ENCODE measurements around the gene C12orf50. TPM values are rescaled to one million over a fixed set of nuclear protein-coding genes. Genes with fewer than 3 reads are reported as not detected.

C12orf50 gene
- total and polyA plus RNA-seq, 2 experiments from 2014 or later = not detected

- Histone ChIP-seq H3K36me3 (replicated peaks; ENCODE audit: insufficient read depth, low read depth) (no peaks in the 10 kb centered on the region), H3K27ac (no peak overlapping the region), H3K4me1 (ENCODE audit: insufficient read depth) (no peaks in the 10 kb centered on the region), H3K79me2 (no peaks in the 10 kb centered on the region), H3K9me2 (replicated peaks; ENCODE audit: insufficient read depth) (no peaks in the 10 kb centered on the region), H3K4me3 (no peak overlapping the region), H3K27me3 (no peaks in the 10 kb centered on the region), H3K4me2 (no peak overlapping the region), H3K9me3 (ENCODE audit: low read depth) (no peaks in the 10 kb centered on the region), H2AFZ (no peak overlapping the region), H4K20me1 (ENCODE audit: insufficient read depth, poor library complexity, severe bottlenecking) (no peaks in the 10 kb centered on the region)
- TF ChIP-seq CTCF (IDR thresholded peaks at IDR 0.05; ENCODE audit: poor library complexity) (no peak), EZH2phosphoT487 (IDR thresholded peaks at IDR 0.05; ENCODE audit: low read depth, severe bottlenecking, unreplicated experiment) (no peak), EZH2 (IDR thresholded peaks at IDR 0.05; ENCODE audit: borderline replicate concordance) (no peak)
- no peak for DNase-seq (ENCODE audit: low spot score)
Observed at GRCh38 chr12:87933991-87934390, 95.2 kb downstream of the C12orf50 start.

GRCh38 chr12:87931812-87932211, 97.4 kb downstream of the C12orf50 start:
- Histone ChIP-seq H3K36me3 (replicated peaks; ENCODE audit: insufficient read depth, low read depth) (no peaks in the 10 kb centered on the region), H3K4me1 (ENCODE audit: insufficient read depth) (no peaks in the 10 kb centered on the region), H4K20me1 (ENCODE audit: insufficient read depth, poor library complexity, severe bottlenecking) (no peaks in the 10 kb centered on the region), H3K9me3 (ENCODE audit: low read depth) (no peaks in the 10 kb centered on the region), H3K79me2 (no peaks in the 10 kb centered on the region), H3K9me2 (replicated peaks; ENCODE audit: insufficient read depth) (no peaks in the 10 kb centered on the region), H3K4me3 (no peak overlapping the region), H3K27ac (no peak overlapping the region), H3K4me2 (no peak overlapping the region), H3K27me3 (no peaks in the 10 kb centered on the region), H2AFZ (no peak overlapping the region)
- no peak for DNase-seq (ENCODE audit: low spot score)
- TF ChIP-seq EZH2 (IDR thresholded peaks at IDR 0.05; ENCODE audit: borderline replicate concordance) = no peak
- TF ChIP-seq CTCF (IDR thresholded peaks at IDR 0.05; ENCODE audit: poor library complexity) = no peak
- TF ChIP-seq EZH2phosphoT487 (IDR thresholded peaks at IDR 0.05; ENCODE audit: low read depth, severe bottlenecking, unreplicated experiment) = no peak
- WGBS (ENCODE audit: low lambda C conversion rate, missing lambda C conversion rate) = 90% methylated on average over 3 of the region's 3 CpGs

- H3K4me2 ChIP-seq = no peak overlapping the region
- TF ChIP-seq EZH2 (IDR thresholded peaks at IDR 0.05; ENCODE audit: borderline replicate concordance) = no peak
- no peak for TF ChIP-seq CTCF (IDR thresholded peaks at IDR 0.05; ENCODE audit: poor library complexity)
- no peak for TF ChIP-seq EZH2phosphoT487 (IDR thresholded peaks at IDR 0.05; ENCODE audit: low read depth, severe bottlenecking, unreplicated experiment)
- 89% methylated on average over 1 of the region's 1 CpG for WGBS (ENCODE audit: low lambda C conversion rate, missing lambda C conversion rate)
- no peak overlapping the region for H3K4me3 ChIP-seq
- H3K36me3 ChIP-seq (replicated peaks; ENCODE audit: insufficient read depth, low read depth) = no peaks in the 10 kb centered on the region
- H3K27ac ChIP-seq = no peak overlapping the region
- no peak overlapping the region for H2AFZ ChIP-seq
- no peak for DNase-seq (ENCODE audit: low spot score)
- no peaks in the 10 kb centered on the region for H3K79me2 ChIP-seq
- H3K9me2 ChIP-seq (replicated peaks; ENCODE audit: insufficient read depth) = no peaks in the 10 kb centered on the region
- H4K20me1 ChIP-seq (ENCODE audit: insufficient read depth, poor library complexity, severe bottlenecking) = no peaks in the 10 kb centered on the region
- no peaks in the 10 kb centered on the region for H3K9me3 ChIP-seq (ENCODE audit: low read depth)
- no peaks in the 10 kb centered on the region for H3K27me3 ChIP-seq
- H3K4me1 ChIP-seq (ENCODE audit: insufficient read depth) = no peaks in the 10 kb centered on the region
Observed at GRCh38 chr12:87930627-87931026, 98.6 kb downstream of the C12orf50 start.

Small RNA genes within 50 kb of the gene (small RNA-seq; reads per million reads assigned to genes)
- gene RNA5SP364 = not detected

Other genes with a start within 250 kb of the C12orf50 start
- gene CEP290, start 112.7 kb upstream of the C12orf50 start, total RNA-seq = 14.4 and 17.0 TPM in 2 replicates
- 12.1 and 12.2 TPM in 2 replicates for gene CEP290, start 112.7 kb upstream of the C12orf50 start, polyA plus RNA-seq
- gene TMTC3, start 112.9 kb upstream of the C12orf50 start, total RNA-seq = 33.7 and 35.5 TPM in 2 replicates
- gene TMTC3, start 112.9 kb upstream of the C12orf50 start, polyA plus RNA-seq = 7.0 and 8.1 TPM in 2 replicates